Activated B cell treated with CpG ODN at 0.5 μM for 24 hours (primary cell): ENCODE data around the gene KIAA0586. TPM values are rescaled to one million over a fixed set of nuclear protein-coding genes. Genes with fewer than 3 reads are reported as not detected.

Experiments
- ATAC-seq: fragments of 200-7000 bp; cut with Tn5 transposase; one replicate; pipeline ENCODE4 v1.10.0; 2021; ENCODE audit warnings: low read depth, mild to moderate bottlenecking, moderate library complexity
- CTCF ChIA-PET: fragments of 350-600 bp; sonication (Branson Sonifier 250); formaldehyde crosslinking; loops from one replicate; lab custom pipeline; 2021; ENCODE audit warnings: antibody characterized with exemption; lab: Charles Lee
- POLR2A ChIA-PET: fragments of 350-600 bp; sonication (Branson Sonifier 250); formaldehyde crosslinking; loops from one replicate; lab custom pipeline; 2021; ENCODE audit warnings: antibody characterized with exemption; lab: Charles Lee
- DNase-seq: peaks from one replicate; pipeline ENCODE4 v3.0.0; 2022
- H3K27ac Mint-ChIP-seq: one replicate; pipeline ENCODE4 v1.8.0; 2020; ENCODE audit warnings: mixed read lengths
- H3K27me3 Mint-ChIP-seq: one replicate; pipeline ENCODE4 v1.8.0; 2021; ENCODE audit warnings: mixed read lengths
- H3K36me3 Mint-ChIP-seq: one replicate; pipeline ENCODE4 v1.8.0; 2021; ENCODE audit warnings: low read depth, mixed read lengths
- H3K4me1 Mint-ChIP-seq: one replicate; pipeline ENCODE4 v1.8.0; 2021; ENCODE audit warnings: mixed read lengths
- H3K4me3 Mint-ChIP-seq: one replicate; pipeline ENCODE4 v1.8.0; 2020; ENCODE audit warnings: mild to moderate bottlenecking, mixed read lengths
- H3K9me3 Mint-ChIP-seq: one replicate; pipeline ENCODE4 v1.8.0; 2020; ENCODE audit warnings: mixed read lengths
- intact Hi-C: fragments of 100-400 bp; cut with micrococcal nuclease; formaldehyde crosslinking; loops from one replicate; pipeline ENCODE4 v1.15.1; 2024
- total RNA-seq: library from RNA; stranded (reverse); gene quantifications from 2 replicates; pipeline ENCODE4 v1.2.3, GENCODE V29; 2022
- TF ChIP-seq, protein P1 (sequence below): fragments of 200-600 bp; IDR thresholded peaks from one replicate; pipeline ENCODE4 v1.8.0; 2022; ENCODE audit warnings: antibody characterized with exemption, mild to moderate bottlenecking

The KIAA0586 gene
- total RNA-seq, 1 donor from 2014 or later = 19.8 TPM

- Mint-ChIP-seq H3K4me3 (no peak overlapping the region), H3K4me1 (no peaks in the 10 kb centered on the region), H3K27ac (no peak overlapping the region), H3K9me3 (no peaks in the 10 kb centered on the region), H3K36me3 (no peaks in the 10 kb centered on the region), H3K27me3 (no peaks in the 10 kb centered on the region)
- ATAC-seq (no peak), DNase-seq (no peak)
- ChIA-PET POLR2A (no interaction called here), CTCF (no interaction called here)
- TF ChIP-seq, protein P1, sequence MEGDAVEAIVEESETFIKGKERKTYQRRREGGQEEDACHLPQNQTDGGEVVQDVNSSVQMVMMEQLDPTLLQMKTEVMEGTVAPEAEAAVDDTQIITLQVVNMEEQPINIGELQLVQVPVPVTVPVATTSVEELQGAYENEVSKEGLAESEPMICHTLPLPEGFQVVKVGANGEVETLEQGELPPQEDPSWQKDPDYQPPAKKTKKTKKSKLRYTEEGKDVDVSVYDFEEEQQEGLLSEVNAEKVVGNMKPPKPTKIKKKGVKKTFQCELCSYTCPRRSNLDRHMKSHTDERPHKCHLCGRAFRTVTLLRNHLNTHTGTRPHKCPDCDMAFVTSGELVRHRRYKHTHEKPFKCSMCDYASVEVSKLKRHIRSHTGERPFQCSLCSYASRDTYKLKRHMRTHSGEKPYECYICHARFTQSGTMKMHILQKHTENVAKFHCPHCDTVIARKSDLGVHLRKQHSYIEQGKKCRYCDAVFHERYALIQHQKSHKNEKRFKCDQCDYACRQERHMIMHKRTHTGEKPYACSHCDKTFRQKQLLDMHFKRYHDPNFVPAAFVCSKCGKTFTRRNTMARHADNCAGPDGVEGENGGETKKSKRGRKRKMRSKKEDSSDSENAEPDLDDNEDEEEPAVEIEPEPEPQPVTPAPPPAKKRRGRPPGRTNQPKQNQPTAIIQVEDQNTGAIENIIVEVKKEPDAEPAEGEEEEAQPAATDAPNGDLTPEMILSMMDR = no peak
- intact Hi-C loops = no loop called here
These were observed 126.4 kb downstream of the KIAA0586 start for GRCh38 chr14:58553959-58554358.

DNA sequence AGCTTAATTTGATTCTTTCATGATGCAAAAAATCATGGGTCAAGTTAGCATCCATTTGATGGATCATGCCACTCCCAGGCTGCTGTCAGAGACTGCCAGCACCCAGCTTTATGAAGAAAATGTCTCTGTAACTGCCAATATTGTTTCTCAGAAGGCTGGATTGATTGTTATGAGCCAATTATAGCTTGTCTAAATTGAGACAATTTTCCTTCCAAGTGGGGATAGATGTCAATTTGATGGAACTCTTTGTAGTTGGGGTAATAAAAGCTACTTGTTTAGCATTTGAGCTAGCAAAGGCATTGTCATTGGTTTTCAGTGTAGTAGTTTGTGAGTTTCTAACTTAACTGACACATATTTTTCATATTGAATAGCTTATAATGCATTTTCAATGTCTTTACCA is 128.1 kb downstream of the KIAA0586 start:
- Mint-ChIP-seq H3K4me1 (no peaks in the 10 kb centered on the region), H3K27ac (no peak overlapping the region), H3K36me3 (no peaks in the 10 kb centered on the region), H3K4me3 (no peak overlapping the region), H3K27me3 (no peaks in the 10 kb centered on the region), H3K9me3 (no peaks in the 10 kb centered on the region)
- TF ChIP-seq, protein P1 = no peak
- CTCF ChIA-PET = no interaction called here
- intact Hi-C loops = no loop called here
- ATAC-seq = no peak
- POLR2A ChIA-PET = no interaction called here
- DNase-seq = no peak

- no peaks in the 10 kb centered on the region for H3K9me3 Mint-ChIP-seq
- DNase-seq = no peak
- no peaks in the 10 kb centered on the region for H3K36me3 Mint-ChIP-seq
- H3K27me3 Mint-ChIP-seq = no peaks in the 10 kb centered on the region
- no peak overlapping the region for H3K4me3 Mint-ChIP-seq
- no peak for ATAC-seq
- POLR2A ChIA-PET = no interaction called here
- CTCF ChIA-PET = no interaction called here
- TF ChIP-seq, protein P1 = no peak
- no peaks in the 10 kb centered on the region for H3K4me1 Mint-ChIP-seq
- intact Hi-C loops = no loop called here
- H3K27ac Mint-ChIP-seq = no peak overlapping the region
These were observed 129.7 kb downstream of the KIAA0586 start for GRCh38 chr14:58557242-58557641.

GRCh38 chr14:58560208-58560607 is 132.7 kb downstream of the KIAA0586 start:
- TF ChIP-seq, protein P1 = no peak
- no peak overlapping the region for H3K4me3 Mint-ChIP-seq

GRCh38 chr14:58562141-58562540 is 134.6 kb downstream of the KIAA0586 start:
- TF ChIP-seq, protein P1 = no peak
- ATAC-seq (no peak), DNase-seq (no peak)
- Mint-ChIP-seq H3K27ac (no peak overlapping the region), H3K4me1 (no peaks in the 10 kb centered on the region), H3K4me3 (no peak overlapping the region), H3K9me3 (no peaks in the 10 kb centered on the region), H3K36me3 (no peaks in the 10 kb centered on the region), H3K27me3 (no peaks in the 10 kb centered on the region)
- ChIA-PET POLR2A (no interaction called here), CTCF (no interaction called here)
- intact Hi-C loops = no loop called here

More at GRCh38 chr14:58560208-58560607, 132.7 kb downstream of the KIAA0586 start:
- Mint-ChIP-seq H3K36me3 (no peaks in the 10 kb centered on the region), H3K9me3 (no peaks in the 10 kb centered on the region), H3K4me1 (no peaks in the 10 kb centered on the region), H3K27me3 (no peaks in the 10 kb centered on the region), H3K27ac (no peak overlapping the region)
- POLR2A ChIA-PET = no interaction called here
- no peak for ATAC-seq
- intact Hi-C loops = no loop called here
- no peak for DNase-seq
- CTCF ChIA-PET = no interaction called here
